Fibroblast of gingiva (primary cell): ENCODE measurements around the gene OSER1.
"Not testable (repeated sequence)": the region's sequence is repeated elsewhere in the genome, so short reads cannot be mapped to it uniquely, and the experiment has no call there.

Experiments
- DNase-seq: peaks from one replicate; pipeline ENCODE4 v3.0.0-alpha.2; 2011; ENCODE audit warnings: low read depth

OSER1 gene

DNA sequence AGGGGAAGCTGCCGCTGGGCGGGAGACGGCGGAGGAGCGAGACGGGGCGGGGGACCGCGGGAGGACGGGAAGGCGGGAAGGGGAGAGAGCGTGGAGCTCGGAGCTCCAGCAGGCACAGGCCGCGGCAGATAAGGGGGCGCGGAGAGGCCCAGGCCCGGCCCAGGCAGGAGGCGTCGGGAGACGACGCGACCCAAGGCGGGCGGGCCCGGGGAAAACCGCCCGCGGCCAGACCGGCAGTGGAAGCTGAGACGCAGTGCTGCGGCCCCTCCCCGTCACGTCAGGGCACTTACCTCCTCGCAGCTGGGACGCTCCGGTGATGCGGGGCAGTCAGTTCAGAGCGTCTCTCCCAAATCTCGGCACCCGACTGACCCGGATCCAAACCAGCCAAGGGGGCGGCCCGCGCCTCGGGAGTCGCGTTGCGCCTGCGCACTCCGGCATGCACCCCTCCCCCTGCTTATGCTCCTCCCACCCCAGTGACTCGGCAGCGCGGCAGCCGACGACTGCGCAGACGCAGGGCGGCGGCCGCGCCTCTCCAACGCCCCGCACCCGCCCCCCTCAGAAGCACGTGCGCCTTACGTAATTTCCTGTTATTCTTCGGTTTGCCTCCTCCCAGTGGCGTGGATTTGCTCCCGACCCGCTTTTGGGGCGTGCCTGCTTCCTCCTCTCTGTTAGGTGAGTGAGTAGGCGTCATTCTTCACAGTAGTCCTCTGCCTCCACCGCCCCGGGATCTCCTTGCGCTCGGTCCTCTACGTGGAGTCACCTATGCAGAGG is at the start of gene OSER1:
TSS of gene OSER1 (minus strand) at position 366 of the 771 bp plus-strand sequence. CDS start 3,814 bp downstream, outside the sequence.
- DNase-seq: peak; percentile 96

DNA sequence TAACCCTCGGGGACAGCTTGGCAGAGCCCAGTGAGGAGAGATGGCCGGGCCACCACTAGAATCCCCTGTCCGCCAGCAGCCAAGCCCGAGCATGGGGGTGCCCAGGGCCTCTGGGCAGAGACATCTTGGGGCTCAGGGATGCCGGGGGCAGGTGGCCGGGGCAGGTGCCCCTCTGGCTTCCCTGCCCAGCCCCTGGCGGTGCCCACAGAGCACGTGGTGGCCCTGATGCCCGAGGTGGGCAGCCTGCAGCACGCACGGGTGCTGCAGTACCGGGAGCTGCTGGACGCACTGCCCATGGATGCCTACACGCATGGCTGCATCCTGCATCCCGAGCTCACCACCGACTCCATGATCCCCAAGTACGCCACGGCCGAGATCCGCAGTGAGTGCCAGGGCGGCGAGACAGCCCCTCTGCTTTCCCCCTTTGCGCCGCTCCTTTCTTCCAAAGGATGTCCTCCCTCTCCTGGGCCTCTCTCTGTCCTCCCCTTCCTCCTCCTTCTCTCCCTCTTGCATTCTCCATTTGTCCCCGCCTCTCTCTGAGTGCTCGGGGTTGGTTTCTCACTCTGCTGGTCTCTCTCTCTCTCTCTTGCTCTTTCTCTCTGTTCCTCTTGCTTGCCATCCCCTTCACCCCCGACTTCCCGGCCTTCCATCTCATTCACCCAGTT is 47.8 kb upstream of the OSER1 start:
- no peak for DNase-seq

DNA sequence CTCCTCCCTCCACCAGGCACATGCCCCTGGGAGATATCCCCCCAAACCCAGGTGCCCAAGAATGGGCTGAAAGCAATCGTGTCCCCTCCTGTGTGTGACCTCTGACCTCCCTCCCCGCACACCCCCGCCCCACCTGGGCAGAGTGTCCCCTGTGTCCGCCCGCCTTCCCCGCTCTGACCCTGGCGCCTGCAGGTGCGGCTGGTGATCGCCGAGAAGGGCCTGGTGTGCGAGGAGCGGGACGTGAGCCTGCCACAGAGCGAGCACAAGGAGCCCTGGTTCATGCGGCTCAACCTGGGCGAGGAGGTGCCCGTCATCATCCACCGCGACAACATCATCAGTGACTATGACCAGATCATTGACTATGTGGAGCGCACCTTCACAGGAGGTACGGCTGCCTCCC is 46.4 kb upstream of the OSER1 start:
- no peak for DNase-seq

DNA sequence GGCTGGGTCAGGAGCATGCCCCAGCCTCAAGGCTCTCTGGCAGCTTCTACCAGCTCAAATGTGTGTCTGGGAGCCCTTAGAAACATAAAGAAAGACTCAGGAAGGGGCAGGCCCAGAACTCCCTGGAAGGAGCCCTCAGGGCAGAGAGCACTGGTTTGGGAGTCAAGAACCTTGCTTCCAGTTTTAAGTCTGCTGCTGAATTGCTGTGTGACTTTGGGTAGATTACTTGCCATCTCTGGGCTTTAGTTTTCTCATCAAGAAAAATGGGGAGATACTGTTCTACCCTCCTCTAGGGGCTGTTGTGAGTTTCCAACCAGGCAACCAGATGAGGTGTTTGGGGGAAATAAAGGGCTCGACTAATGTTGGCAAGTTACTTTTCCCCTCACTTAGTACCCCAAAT is 45.4 kb upstream of the OSER1 start:
- no peak for DNase-seq

DNA sequence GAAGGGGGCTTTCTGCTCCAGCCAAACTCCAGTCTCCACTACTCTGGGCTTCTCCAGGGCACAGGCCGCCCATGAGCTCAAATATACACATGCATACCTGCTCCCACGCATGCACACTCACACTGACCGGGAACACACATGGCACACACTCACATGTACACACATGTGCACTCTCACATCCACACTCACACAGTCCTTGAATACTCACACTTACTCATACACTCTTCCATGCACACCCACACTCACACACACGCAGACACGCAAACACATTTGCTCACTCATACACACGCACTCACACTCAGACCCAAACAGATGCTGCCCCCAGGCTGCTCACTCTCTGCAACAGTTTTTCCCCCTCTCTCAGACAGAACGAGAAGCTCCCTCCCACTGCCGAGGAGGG is 43.5 kb upstream of the OSER1 start:
- DNase-seq: no peak

DNA sequence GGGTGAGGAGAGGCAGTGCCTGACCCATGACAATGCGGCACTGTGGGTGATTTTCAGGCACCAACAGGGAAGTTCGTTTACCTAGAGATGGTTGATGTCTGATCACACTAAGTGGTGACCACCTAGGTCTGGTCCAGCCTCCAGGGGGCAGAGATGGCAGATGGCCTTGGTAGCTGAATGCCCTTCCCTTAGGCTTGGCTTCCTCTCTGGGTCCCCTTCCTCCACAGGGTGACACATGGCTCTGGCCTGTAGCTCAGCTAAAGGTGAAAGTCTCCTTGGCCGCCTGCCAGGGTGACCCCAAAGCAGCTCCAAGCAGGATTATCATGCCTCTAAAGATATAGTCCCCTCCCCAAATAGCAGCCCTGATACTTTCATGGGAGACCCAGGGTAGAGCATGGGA is 43.0 kb upstream of the OSER1 start:
- DNase-seq: no peak

DNA sequence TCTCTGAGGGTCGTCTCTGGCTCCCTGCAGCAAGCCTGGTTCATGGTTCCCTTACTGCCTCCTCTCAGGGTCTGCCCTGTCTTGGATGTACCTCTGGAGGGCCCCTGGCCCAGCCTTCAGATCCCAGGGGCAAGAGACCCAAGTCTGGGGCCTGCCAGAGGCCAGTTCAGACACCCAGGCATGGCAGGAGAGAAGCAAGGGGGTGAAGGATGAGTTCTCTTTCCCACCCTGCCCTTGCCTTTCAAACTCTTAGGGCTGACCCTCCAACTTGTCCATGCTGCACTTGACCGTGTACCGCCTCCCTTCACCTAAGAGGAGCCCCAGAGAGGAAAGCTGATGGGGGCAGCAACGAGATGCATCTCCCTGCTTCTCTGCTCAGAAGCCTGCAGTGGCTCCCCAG is 40.7 kb upstream of the OSER1 start:
- DNase-seq: no peak

DNA sequence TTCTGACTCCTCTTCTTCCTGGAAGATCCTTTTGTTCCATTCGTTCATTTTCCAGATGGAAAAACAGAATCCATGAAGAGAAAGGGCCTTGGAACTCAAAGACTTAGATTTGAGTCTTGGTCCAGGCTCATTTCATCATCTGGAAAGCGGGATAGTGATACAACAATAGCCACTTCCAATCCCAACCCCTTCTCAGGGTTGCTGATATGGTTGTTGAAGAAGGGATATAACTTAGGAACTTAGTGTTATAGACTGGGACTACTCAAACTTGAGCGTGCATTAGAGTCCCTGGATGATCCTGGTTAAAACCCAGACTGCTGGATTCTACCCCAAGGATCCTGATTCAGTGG is 37.8 kb upstream of the OSER1 start:
- DNase-seq: no peak

DNA sequence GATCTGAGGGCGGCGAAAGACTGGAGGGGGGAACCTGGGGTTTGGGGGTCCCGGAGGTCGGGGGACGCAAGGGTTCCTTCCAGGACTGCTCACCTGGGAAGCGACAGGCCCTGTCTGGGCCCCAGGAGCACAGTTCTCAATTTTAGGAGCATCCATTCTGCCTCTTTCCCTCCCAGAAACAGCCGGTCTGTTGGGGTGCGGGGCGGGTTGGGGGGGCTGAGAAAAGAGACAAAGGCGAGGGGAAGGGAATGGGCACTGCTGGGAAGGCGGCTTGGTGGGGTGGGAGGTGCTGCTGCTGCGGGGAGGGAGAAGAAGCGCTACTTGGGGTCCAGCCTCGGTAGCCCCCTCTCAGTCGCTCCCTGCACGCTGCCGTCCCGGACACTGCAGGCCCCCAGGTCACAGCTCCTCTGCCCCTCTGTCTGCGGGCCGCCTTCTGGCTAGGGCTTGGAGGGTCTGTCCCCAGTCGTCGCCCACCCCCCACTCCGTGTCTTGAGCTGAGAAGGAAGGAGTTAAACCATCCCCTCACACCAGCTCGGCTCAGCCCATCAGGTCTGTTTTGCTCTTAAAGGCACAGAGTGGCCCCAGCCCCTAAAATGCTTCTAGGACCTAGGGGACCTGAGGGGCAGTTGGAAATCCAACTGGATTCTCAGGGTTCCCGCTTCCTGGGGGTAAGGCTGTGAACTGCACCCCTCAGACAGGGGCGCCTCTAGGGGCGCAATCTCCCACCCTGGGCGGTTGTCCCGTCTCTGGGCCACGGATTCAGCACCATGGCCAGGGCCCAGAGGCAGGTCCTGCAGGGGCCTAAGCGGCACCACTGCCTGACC is 37.2 kb upstream of the OSER1 start:
- no peak for DNase-seq

DNA sequence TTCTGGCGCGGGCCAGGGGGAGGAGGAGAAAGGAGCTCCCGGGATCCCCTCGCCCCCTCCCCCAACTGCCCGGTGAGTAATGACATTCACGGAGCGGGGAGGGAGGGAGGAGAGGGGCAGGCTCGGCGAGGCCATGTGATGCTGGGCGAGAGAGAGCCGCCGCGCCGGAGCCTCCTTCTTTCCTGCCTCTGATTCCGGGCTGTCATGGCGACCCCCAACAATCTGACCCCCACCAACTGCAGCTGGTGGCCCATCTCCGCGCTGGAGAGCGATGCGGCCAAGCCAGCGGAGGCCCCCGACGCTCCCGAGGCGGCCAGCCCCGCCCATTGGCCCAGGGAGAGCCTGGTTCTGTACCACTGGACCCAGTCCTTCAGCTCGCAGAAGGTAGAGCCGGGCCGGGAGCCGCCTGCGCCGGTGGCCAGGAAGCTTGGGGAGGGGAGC is 36.6 kb upstream of the OSER1 start, which contains the start of gene GDAP1L1:
TSS of gene GDAP1L1 (plus strand) at position 178 of the 441 bp plus-strand sequence. CDS start at position 205, 27 bp downstream.
- no peak for DNase-seq

DNA sequence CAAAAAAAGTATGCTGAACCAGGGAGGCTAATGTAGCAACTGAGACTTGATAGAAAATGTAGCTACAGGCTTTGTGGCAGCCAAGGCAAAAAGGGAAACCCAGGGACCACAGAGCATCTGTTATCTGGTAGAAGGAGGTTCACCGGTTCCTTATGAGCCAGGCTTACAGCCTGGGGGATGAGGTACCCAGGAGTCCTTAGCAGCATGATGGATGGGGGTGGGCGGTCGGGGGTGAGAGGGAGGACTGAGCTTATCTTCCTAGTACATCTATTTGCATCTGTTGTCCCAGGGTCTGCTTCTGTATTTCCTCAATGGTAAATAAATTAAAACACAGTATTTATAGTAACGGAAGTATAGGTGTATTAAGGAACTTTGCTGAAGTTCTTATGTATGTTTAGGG is 35.4 kb upstream of the OSER1 start:
- DNase-seq: no peak

DNA sequence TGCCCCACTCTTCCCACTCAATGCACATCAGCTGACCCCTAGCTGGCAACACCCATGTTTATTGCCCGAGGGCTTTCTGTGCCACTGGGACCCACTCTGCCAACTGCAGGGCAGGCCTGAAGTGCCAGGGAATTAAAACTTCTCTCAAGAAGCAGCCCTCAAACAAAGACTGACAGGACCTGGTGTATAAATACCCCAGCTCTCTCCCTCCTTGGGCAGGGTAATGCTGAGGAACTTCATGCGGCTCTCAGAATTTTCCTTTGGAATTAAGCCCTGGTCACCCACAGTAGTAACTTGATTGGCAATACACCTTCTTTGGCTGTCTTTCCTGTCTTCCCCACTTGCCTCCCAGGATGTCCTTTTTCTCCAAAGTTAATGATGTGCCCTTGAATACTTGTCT is 31.2 kb upstream of the OSER1 start:
- no peak for DNase-seq

DNA sequence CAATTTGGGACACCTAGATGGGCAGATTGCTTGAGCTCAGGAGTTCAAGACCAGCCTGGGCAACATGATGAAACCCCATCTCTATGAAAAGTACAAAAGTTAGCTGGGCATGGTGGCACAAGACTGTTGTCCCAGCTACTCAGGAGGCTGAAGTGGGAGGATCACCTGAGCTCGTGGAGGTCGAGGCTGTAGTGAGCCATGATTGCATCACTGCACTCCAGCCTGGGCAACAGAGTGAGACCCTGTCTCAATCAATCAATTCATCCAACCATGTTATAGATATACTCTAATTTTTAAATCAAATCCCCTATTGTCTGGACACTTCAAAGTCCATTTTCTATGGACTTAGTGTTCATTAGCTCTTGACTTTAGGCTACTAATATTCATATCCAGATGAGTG is 26.3 kb upstream of the OSER1 start:
- not testable (repeated sequence) for DNase-seq

DNA sequence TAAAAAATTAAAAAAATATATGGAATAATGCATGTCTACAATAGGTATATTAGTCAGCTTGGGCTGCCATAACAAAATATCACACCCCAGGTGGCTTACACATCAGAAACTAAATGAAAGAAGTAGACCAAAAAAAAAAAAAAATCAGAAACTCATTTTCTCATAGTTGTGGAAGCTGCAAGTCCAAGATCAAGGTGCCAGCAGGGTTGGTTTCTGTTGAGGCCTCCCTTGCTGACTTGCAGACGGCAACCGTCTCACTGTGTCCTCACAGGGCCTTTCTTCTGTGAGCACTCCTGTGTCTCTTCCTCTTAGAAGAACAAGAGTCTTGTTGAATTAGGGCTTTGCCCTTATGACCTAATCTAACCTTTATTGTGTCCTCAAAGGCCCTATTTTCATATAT is 25.1 kb upstream of the OSER1 start:
- DNase-seq: no peak

DNA sequence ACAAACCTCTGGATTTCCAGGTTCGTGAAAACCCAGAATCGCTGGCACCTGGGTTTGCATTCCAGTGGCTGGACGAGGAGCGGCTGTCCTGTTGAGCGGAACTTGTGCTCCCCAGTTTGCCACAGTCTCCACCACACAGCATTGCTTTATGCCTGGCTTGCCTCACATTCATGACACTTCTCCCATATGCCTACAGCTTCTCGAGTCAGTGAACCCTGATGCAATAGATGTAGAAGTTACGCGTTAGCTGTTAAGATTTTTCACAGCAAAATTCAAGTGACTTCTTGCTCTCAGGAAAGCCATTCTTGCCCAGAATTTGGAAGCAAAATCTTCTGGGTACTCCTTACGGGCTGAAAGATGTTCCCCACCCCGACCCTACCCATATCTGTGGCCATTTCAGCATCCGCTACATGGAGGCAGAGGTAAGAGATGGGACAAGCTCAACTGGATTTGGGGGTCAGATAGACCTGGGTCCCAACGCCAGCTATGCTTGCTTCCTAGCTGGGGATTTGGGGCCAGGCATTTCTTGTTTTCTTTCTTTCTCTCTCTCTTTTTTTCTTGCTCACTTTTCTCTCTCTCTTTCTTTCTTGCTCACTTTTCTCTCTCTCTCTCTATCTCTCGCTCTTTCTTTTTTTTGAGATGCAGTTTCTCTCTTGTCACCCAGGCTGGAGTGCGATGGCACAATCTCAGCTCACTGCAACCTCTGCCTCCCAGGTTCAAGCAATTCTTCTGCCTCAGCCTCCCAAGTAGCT is 24.2 kb upstream of the OSER1 start:
- no peak for DNase-seq

DNA sequence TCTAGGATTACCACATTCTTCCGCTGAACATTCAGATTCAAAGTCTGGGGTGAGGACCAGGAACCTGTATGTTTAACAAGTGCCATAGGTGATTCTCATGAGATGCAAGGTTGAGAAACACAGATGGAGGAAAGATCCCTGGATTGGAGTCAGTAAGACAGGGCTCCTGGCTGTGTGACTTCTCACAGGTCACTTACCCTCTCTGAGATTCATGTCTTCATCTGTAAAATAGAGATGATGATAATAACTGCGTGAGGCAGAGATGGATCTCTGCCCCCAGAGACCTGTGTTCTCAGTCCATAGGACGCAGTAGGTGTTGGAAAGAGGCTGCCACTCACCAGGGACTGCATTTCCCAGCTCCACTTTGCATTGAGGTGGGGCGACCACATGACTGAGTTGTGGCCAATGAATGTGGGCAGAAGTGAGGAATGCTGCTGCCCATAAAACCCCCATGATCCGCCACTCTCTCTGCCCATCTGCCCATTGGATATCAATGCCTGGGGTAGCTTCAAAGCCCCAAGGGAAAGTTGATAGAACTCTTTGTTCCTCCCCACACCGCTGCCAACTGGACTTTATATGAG is 23.0 kb upstream of the OSER1 start:
- no peak for DNase-seq

DNA sequence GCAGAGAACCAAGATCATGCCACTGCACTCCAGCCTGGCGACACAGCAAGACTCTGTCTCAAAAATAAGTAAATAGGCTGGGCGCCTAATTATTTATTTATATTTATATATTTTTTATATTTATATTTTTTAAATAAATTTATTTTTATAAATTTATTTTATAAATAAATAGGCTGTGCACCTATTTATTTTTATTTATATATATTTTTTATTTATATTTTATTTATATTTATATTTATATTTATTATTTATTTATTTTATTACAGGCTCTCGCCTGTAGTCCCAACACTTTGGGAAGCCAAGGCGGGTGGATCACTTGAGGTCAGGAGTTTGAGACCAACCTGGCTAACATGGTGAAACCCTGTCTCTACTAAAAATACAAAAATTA is 21.9 kb upstream of the OSER1 start:
- DNase-seq: not testable (repeated sequence)

DNA sequence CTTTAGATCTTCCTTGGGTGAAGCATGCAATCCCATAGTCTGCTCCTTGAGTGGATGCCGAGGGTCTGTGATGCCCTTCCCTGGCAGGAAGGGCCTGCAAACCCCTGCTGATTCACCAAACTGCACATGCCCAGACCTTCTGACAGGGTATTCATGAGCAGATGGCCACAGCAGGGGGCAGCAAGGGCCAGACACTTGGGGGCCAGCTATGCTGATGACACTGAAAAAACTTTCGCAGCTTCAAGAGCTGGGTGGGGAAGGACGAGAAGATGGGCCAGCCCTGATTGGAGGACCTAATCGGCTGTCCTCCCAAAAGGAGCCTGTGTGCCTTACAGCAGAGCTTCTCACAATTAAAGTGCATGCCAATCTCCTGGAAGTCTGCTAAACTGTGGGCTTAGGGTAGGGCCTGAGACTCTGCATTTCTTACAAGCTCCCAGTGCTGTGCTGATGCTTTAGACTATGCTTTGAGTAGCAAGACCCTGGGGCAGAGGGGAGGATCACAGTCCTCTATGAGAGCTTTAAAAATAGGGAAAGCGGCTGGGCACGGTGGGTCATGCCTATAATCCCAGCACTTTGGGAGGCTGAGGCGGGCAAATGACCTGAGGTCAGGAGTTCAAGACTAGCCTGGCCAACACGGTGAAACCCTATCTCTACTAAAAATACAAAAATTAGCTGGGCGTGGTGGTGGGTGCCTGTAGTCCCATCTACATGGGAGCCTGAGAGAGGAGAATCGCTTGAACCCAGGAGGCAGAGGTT is 21.3 kb upstream of the OSER1 start:
- DNase-seq: no peak

DNA sequence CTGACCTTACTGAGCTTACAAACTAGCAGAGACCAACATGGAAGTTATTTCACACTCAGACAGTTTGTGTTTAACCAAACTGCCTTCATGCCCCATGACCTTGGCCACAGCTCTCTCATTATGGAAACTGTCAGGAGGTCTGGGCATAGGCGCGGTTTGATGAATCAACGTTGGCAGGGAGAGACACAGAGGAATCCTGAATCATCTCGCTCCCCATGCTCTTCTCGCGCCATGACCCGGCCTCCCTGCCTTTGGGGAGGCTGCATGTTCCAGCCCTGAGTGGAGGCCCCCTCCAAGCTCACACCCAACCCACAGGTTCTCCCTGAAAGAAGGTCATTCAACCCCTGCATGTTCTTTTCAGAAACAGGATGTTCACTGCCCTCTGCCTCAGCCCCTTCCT is 20.6 kb upstream of the OSER1 start:
- no peak for DNase-seq

DNA sequence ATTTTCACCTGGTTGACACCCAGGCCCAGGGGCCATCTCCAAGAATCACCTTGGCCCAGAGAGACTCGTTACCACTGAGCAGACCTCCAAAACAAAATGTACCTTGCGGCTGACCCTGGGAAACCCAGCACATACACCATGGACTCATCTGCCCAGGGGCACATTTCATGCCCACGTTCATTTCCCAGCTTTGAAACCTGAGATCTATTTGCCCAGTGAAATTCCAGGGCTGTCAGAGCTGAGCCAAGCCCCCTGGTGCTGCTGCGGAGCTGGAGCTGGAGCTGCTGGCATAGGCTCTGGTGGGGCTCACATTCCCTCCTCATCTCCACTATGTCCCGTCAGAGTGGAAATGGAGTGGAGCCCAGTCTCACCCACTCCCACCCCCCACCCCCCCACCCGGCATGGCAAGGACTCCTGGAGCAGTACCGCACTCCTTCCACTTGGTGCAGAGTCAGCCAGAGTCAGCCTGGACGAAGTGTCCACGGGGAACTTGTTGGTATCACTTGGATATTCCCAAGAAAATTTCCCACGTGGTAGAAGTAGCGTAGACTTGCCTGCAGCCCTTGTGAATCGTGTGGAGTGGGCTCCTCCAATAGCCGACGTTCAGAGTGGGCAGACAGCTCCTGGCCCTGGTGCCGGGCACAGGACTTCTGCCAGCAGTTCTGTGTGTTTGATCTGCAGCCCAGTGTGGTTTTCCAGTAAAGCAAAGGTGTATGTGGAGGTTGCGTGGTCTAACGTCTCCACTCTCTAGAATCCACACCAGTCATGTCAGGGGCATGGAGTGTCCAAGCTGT is 18.1 kb upstream of the OSER1 start:
- no peak for DNase-seq
